Measurements from ENCODE around the gene OSBPL7. TPM values are rescaled to one million over a fixed set of nuclear protein-coding genes. Genes with fewer than 3 reads are reported as not detected.

The OSBPL7 gene
- total and polyA plus RNA-seq, 2 of the 13 experiments (the other 11 are each of a cell fraction or from before 2014, with no cell fraction given): 4.7 to 6.6 TPM

GRCh38 chr17:47844227-47844626 is 22.6 kb upstream of the OSBPL7 start (continued):
- TF ChIP-seq MED1 (CRISPR knock-in tag; IDR thresholded peaks at IDR 0.05) (0 out of 2 replicates have a peak, but pooled peaks have one; percentile 24), BCL6 (CRISPR knock-in tag; IDR thresholded peaks at IDR 0.05) (0 out of 2 replicates have a peak, but pooled peaks have one; percentile 17), ZNF784 (CRISPR knock-in tag; IDR thresholded peaks at IDR 0.05; ENCODE audit: borderline replicate concordance) (no peak), ZNF207 (IDR thresholded peaks at IDR 0.05; ENCODE audit: borderline replicate concordance) (no peak), JUNB (CRISPR knock-in tag; IDR thresholded peaks at IDR 0.05; ENCODE audit: borderline replicate concordance) (no peak), ZNF747 (CRISPR knock-in tag; IDR thresholded peaks at IDR 0.05; ENCODE audit: borderline replicate concordance) (no peak), ZNF329 (CRISPR knock-in tag; IDR thresholded peaks at IDR 0.05; ENCODE audit: low read depth) (no peak), KDM3A (CRISPR knock-in tag; IDR thresholded peaks at IDR 0.05; ENCODE audit: low read depth) (no peak), ATF6 (CRISPR knock-in tag; conservative IDR thresholded peaks at IDR 0.05) (no peak), HDAC1 (CRISPR knock-in tag; IDR thresholded peaks at IDR 0.05) (peak; percentile 36; the same call in 1 of the 2 replicates), GATA4 (IDR thresholded peaks at IDR 0.05; ENCODE audit: borderline replicate concordance, low read depth) (peak; percentile 58; the same call in 1 of the 2 replicates), TFDP1 (CRISPR knock-in tag; IDR thresholded peaks at IDR 0.05; ENCODE audit: borderline replicate concordance) (no peak), ZC3H13 (CRISPR knock-in tag; IDR thresholded peaks at IDR 0.05) (no peak), PCBP2 (optimal IDR thresholded peaks at IDR 0.05; ENCODE audit: low read depth, low read length, poor library complexity, severe bottlenecking) (no peak), ZNF790 (CRISPR knock-in tag; IDR thresholded peaks at IDR 0.05; ENCODE audit: borderline replicate concordance) (no peak), TOPORS (CRISPR knock-in tag; IDR thresholded peaks at IDR 0.05) (no peak), ZNF556 (CRISPR knock-in tag; IDR thresholded peaks at IDR 0.05; ENCODE audit: borderline replicate concordance) (no peak), BORCS8-MEF2B (CRISPR knock-in tag; IDR thresholded peaks at IDR 0.05) (no peak), YEATS2 (CRISPR knock-in tag; IDR thresholded peaks at IDR 0.05; ENCODE audit: borderline replicate concordance) (peak; percentile 56; the same call in 1 of the 2 replicates)
- TF ChIP-seq, protein P1, sequence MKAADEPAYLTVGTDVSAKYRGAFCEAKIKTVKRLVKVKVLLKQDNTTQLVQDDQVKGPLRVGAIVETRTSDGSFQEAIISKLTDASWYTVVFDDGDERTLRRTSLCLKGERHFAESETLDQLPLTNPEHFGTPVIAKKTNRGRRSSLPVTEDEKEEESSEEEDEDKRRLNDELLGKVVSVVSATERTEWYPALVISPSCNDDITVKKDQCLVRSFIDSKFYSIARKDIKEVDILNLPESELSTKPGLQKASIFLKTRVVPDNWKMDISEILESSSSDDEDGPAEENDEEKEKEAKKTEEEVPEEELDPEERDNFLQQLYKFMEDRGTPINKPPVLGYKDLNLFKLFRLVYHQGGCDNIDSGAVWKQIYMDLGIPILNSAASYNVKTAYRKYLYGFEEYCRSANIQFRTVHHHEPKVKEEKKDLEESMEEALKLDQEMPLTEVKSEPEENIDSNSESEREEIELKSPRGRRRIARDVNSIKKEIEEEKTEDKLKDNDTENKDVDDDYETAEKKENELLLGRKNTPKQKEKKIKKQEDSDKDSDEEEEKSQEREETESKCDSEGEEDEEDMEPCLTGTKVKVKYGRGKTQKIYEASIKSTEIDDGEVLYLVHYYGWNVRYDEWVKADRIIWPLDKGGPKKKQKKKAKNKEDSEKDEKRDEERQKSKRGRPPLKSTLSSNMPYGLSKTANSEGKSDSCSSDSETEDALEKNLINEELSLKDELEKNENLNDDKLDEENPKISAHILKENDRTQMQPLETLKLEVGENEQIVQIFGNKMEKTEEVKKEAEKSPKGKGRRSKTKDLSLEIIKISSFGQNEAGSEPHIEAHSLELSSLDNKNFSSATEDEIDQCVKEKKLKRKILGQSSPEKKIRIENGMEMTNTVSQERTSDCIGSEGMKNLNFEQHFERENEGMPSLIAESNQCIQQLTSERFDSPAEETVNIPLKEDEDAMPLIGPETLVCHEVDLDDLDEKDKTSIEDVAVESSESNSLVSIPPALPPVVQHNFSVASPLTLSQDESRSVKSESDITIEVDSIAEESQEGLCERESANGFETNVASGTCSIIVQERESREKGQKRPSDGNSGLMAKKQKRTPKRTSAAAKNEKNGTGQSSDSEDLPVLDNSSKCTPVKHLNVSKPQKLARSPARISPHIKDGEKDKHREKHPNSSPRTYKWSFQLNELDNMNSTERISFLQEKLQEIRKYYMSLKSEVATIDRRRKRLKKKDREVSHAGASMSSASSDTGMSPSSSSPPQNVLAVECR (CRISPR knock-in tag; IDR thresholded peaks at IDR 0.05; ENCODE audit: borderline replicate concordance): no peak; the same call in 1 of the 2 replicates

Measured in HepG2 (cell line).